Metanephros (tissue), 1 donor: ENCODE results near the gene GDF7. TPM values are rescaled to one million over a fixed set of nuclear protein-coding genes. Genes with fewer than 3 reads are reported as not detected.

Experiments
- total RNA-seq: library from RNA; depleted of rRNA; stranded (reverse); fragments of >200 nt; gene quantifications from one replicate; pipeline ENCODE4 v1.2.3, GENCODE V29; 2014

The GDF7 gene
- 14.5 TPM for total RNA-seq

GRCh38 chr2:20666304-20667150 is at the start of gene GDF7:
TSS of gene GDF7 (plus strand) at chr2:20667144. CDS start at chr2:20667240, 96 bp downstream.

GRCh38 chr2:20650877-20651730 is 15.8 kb upstream of the GDF7 start, which contains the start of gene HS1BP3:
TSS of gene HS1BP3 (minus strand) at chr2:20651098. CDS start at chr2:20651063, 35 bp downstream.

Other genes with a start within 250 kb of the GDF7 start
- 233 TPM for gene RHOB, start 220.1 kb upstream of the GDF7 start, total RNA-seq
- gene HS1BP3, start 16.0 kb upstream of the GDF7 start, total RNA-seq = 21.5 TPM
- gene LDAH, start 156.0 kb downstream of the GDF7 start, total RNA-seq = 30.8 TPM